GM19043 (cell line): ENCODE results near the gene MVB12A.

Experiments
- ATAC-seq: cut with Tn5 transposase; IDR thresholded peaks from one replicate; pipeline ENCODE4 v1.9.1; 2021; ENCODE audit warnings: low read depth; ENCODE audit not compliant: unreplicated experiment

Gene MVB12A

GRCh38 chr19:17419621-17420474 lies at the start of gene MVB12A:
Gene MVB12A (plus strand): TSS chr19:17420047. CDS start chr19:17420136, 89 bp downstream.
- peak; percentile 64 for ATAC-seq

- ATAC-seq = no peak
These were observed 42.8 kb upstream of the MVB12A start, which contains the start of gene PLVAP for GRCh38 chr19:17376935-17377600. Gene PLVAP (minus strand): TSS chr19:17377342. CDS start chr19:17377288, 54 bp downstream.

- no peak for ATAC-seq
These were observed 41.6 kb upstream of the MVB12A start for GRCh38 chr19:17378271-17378670.

- no peak for ATAC-seq
These were observed 40.6 kb upstream of the MVB12A start for GRCh38 chr19:17379221-17379631.

GRCh38 chr19:17380426-17381138 lies 39.3 kb upstream of the MVB12A start:
- no peak for ATAC-seq

- ATAC-seq = no peak
These were observed 33.8 kb upstream of the MVB12A start for GRCh38 chr19:17385878-17386611.

GRCh38 chr19:17389288-17389687 lies 30.6 kb upstream of the MVB12A start:
- no peak for ATAC-seq

GRCh38 chr19:17389957-17390664 lies 29.7 kb upstream of the MVB12A start:
- no peak for ATAC-seq

- ATAC-seq = peak; percentile 59
These were observed 29.0 kb upstream of the MVB12A start for GRCh38 chr19:17390665-17391370.

- ATAC-seq = no peak
These were observed 28.3 kb upstream of the MVB12A start for GRCh38 chr19:17391371-17392151.

- no peak for ATAC-seq
These were observed 26.8 kb upstream of the MVB12A start for GRCh38 chr19:17393002-17393401.

- ATAC-seq = no peak
These were observed 25.9 kb upstream of the MVB12A start, which contains the start of gene CCDC194 for GRCh38 chr19:17393914-17394313. Gene CCDC194 (minus strand): TSS chr19:17394196. CDS start chr19:17394158, 38 bp downstream.

GRCh38 chr19:17394891-17395415 lies 24.9 kb upstream of the MVB12A start:
- no peak for ATAC-seq

- ATAC-seq = no peak
These were observed 20.8 kb upstream of the MVB12A start for GRCh38 chr19:17398902-17399527.

- no peak for ATAC-seq
These were observed 18.2 kb upstream of the MVB12A start for GRCh38 chr19:17401628-17402027.

- ATAC-seq = no peak
These were observed 16.6 kb upstream of the MVB12A start for GRCh38 chr19:17402982-17403855.

GRCh38 chr19:17404015-17404414 lies 15.8 kb upstream of the MVB12A start:
- ATAC-seq = no peak
